Rectal smooth muscle tissue (tissue), 1 donor: Measurements from ENCODE around the gene PIERCE2.
A peak's percentile ranks its signal among the peaks of the same experiment; 100 is the strongest.
"Not testable (repeated sequence)": the region's sequence is repeated elsewhere in the genome, so short reads cannot be mapped to it uniquely, and the experiment has no call there.

ENCODE experiments used
- H3K27ac ChIP-seq: one replicate; pipeline ENCODE4 v1.7.0; 2013; ENCODE audit warnings: low read depth, low read length, inconsistent platforms
- H3K27me3 ChIP-seq: one replicate; pipeline ENCODE4 v1.7.0; 2013; ENCODE audit warnings: low read length; ENCODE audit not compliant: control insufficient read depth, insufficient read depth
- H3K36me3 ChIP-seq: one replicate; pipeline ENCODE4 v1.7.0; 2013; ENCODE audit warnings: low read length; ENCODE audit not compliant: control insufficient read depth, insufficient read depth
- H3K4me1 ChIP-seq: one replicate; pipeline ENCODE4 v1.7.0; 2013; ENCODE audit warnings: low read length; ENCODE audit not compliant: control insufficient read depth, insufficient read depth
- H3K4me3 ChIP-seq: one replicate; pipeline ENCODE4 v1.7.0; 2013; ENCODE audit warnings: low read length
- H3K9ac ChIP-seq: one replicate; pipeline ENCODE4 v1.7.0; 2013; ENCODE audit warnings: low read length

The PIERCE2 gene

GRCh38 chr15:55398243-55398642 lies 10.1 kb upstream of the PIERCE2 start:
- Histone ChIP-seq H3K4me1 (no peaks in the 10 kb centered on the region), H3K27ac (no peak overlapping the region), H3K4me3 (no peak overlapping the region), H3K9ac (no peak overlapping the region), H3K36me3 (no peaks in the 10 kb centered on the region), H3K27me3 (no peaks in the 10 kb centered on the region)

GRCh38 chr15:55400050-55400449 lies 8.2 kb upstream of the PIERCE2 start:
- H3K4me1 ChIP-seq, H3K27me3 ChIP-seq, H3K9ac ChIP-seq, H3K4me3 ChIP-seq, H3K27ac ChIP-seq, H3K36me3 ChIP-seq: not testable (repeated sequence)

- H3K9ac ChIP-seq, result no peak overlapping the region
- no peaks in the 10 kb centered on the region for H3K36me3 ChIP-seq
- H3K27me3 ChIP-seq, result no peaks in the 10 kb centered on the region
- no peaks in the 10 kb centered on the region for H3K4me1 ChIP-seq
- H3K27ac ChIP-seq, result no peak overlapping the region
- H3K4me3 ChIP-seq, result no peak overlapping the region
These were observed 6.5 kb upstream of the PIERCE2 start for GRCh38 chr15:55401786-55402246.

- Histone ChIP-seq H3K27me3 (no peaks in the 10 kb centered on the region), H3K36me3 (no peaks in the 10 kb centered on the region), H3K9ac (no peak overlapping the region), H3K27ac (no peak overlapping the region), H3K4me1 (no peaks in the 10 kb centered on the region), H3K4me3 (no peak overlapping the region)
These were observed 5.6 kb upstream of the PIERCE2 start for GRCh38 chr15:55402707-55403106.

- Histone ChIP-seq H3K4me1 (peaks cover under 1% of the 10 kb centered on the region), H3K36me3 (no peaks in the 10 kb centered on the region), H3K4me3 (no peak overlapping the region), H3K9ac (no peak overlapping the region), H3K27me3 (no peaks in the 10 kb centered on the region), H3K27ac (no peak overlapping the region)
These were observed 4.8 kb upstream of the PIERCE2 start for GRCh38 chr15:55403531-55403930.

GRCh38 chr15:55407498-55408011 lies 740 bp upstream of the PIERCE2 start:
- Histone ChIP-seq H3K27me3 (no peaks in the 10 kb centered on the region), H3K9ac (peak overlapping the region; percentile 92), H3K4me1 (peaks cover 4% of the 10 kb centered on the region), H3K27ac (peak overlapping the region; percentile 88), H3K4me3 (peak overlapping the region; percentile 99), H3K36me3 (no peaks in the 10 kb centered on the region)

GRCh38 chr15:55408976-55409375 lies 681 bp downstream of the PIERCE2 start:
- Histone ChIP-seq H3K9ac (peak overlapping the region; percentile 32), H3K27ac (peak overlapping the region; percentile 21), H3K4me3 (peak overlapping the region; percentile 99)
- H3K27me3 ChIP-seq, H3K4me1 ChIP-seq, H3K36me3 ChIP-seq: not testable (repeated sequence)

- H3K4me3 ChIP-seq, H3K36me3 ChIP-seq, H3K9ac ChIP-seq, H3K4me1 ChIP-seq, H3K27ac ChIP-seq, H3K27me3 ChIP-seq: not testable (repeated sequence)
These were observed 9.4 kb downstream of the PIERCE2 start for GRCh38 chr15:55417678-55418077.

- H3K4me3 ChIP-seq, result no peak overlapping the region
- H3K27me3 ChIP-seq, result no peaks in the 10 kb centered on the region
- no peak overlapping the region for H3K9ac ChIP-seq
- H3K4me1 ChIP-seq, result no peaks in the 10 kb centered on the region
- H3K27ac ChIP-seq, result no peak overlapping the region
- no peaks in the 10 kb centered on the region for H3K36me3 ChIP-seq
These were observed 12.0 kb downstream of the PIERCE2 start for GRCh38 chr15:55420171-55420866.

GRCh38 chr15:55422089-55422488 lies 13.8 kb downstream of the PIERCE2 start:
- Histone ChIP-seq H3K4me1 (no peaks in the 10 kb centered on the region), H3K27ac (no peak overlapping the region), H3K36me3 (no peaks in the 10 kb centered on the region), H3K9ac (no peak overlapping the region), H3K27me3 (no peaks in the 10 kb centered on the region), H3K4me3 (no peak overlapping the region)

GRCh38 chr15:55434989-55435825 lies 26.9 kb downstream of the PIERCE2 start:
- Histone ChIP-seq H3K27ac (no peak overlapping the region), H3K36me3 (no peaks in the 10 kb centered on the region), H3K4me1 (no peaks in the 10 kb centered on the region), H3K27me3 (no peaks in the 10 kb centered on the region), H3K9ac (no peak overlapping the region), H3K4me3 (no peak overlapping the region)

GRCh38 chr15:55443141-55443540 lies 34.8 kb downstream of the PIERCE2 start:
- not testable (repeated sequence) for H3K4me3 ChIP-seq, H3K27me3 ChIP-seq, H3K4me1 ChIP-seq, H3K36me3 ChIP-seq, H3K9ac ChIP-seq, H3K27ac ChIP-seq
